Calu3 (cell line): Measurements from ENCODE around the gene CNOT10. TPM values are rescaled to one million over a fixed set of nuclear protein-coding genes. Genes with fewer than 3 reads are reported as not detected.

ENCODE experiments used
- BruUV-seq: library from RNA; stranded (reverse); fragments of 400-500 nt; replicated peaks from 2 replicates; lab custom pipeline; 2021; lab: Mats Ljungman, UMichigan
- CTCF ChIA-PET: fragments of 300-600 bp; sonication (Branson Sonifier 250); formaldehyde crosslinking; loops from one replicate; lab custom pipeline; 2022; ENCODE audit warnings: antibody characterized with exemption; lab: Charles Lee
- DNase-seq: peaks from one replicate; pipeline ENCODE4 v3.0.0; 2022
- H3K27ac Mint-ChIP-seq: one replicate; pipeline ENCODE4 v1.8.0; 2022; ENCODE audit warnings: mixed read lengths; ENCODE audit not compliant: unreplicated experiment
- H3K27me3 Mint-ChIP-seq: one replicate; pipeline ENCODE4 v1.8.0; 2022; ENCODE audit warnings: mixed read lengths; ENCODE audit not compliant: unreplicated experiment
- H3K36me3 Mint-ChIP-seq: one replicate; pipeline ENCODE4 v1.8.0; 2022; ENCODE audit warnings: mild to moderate bottlenecking, moderate library complexity, mixed read lengths; ENCODE audit not compliant: insufficient read depth, unreplicated experiment
- H3K4me1 Mint-ChIP-seq: one replicate; pipeline ENCODE4 v1.8.0; 2022; ENCODE audit warnings: mild to moderate bottlenecking, low read depth, mixed read lengths; ENCODE audit not compliant: unreplicated experiment
- H3K4me3 Mint-ChIP-seq: one replicate; pipeline ENCODE4 v1.8.0; 2022; ENCODE audit warnings: mild to moderate bottlenecking, low read depth, moderate library complexity, mixed read lengths; ENCODE audit not compliant: unreplicated experiment
- H3K9me3 Mint-ChIP-seq: one replicate; pipeline ENCODE4 v1.8.0; 2022; ENCODE audit warnings: low read depth, mixed read lengths; ENCODE audit not compliant: unreplicated experiment
- intact Hi-C: fragments of 100-400 bp; cut with micrococcal nuclease; formaldehyde crosslinking; loops from one replicate; pipeline ENCODE4 v1.10.0; 2022; ENCODE audit not compliant: unreplicated experiment
- total RNA-seq: library from RNA; stranded (reverse); gene quantifications from 2 replicates; pipeline ENCODE4 v1.2.3, GENCODE V29; 2022
- TF ChIP-seq, protein P1 (sequence below): fragments of 200-600 bp; IDR thresholded peaks from one replicate; pipeline ENCODE4 v1.8.0; 2022; ENCODE audit warnings: antibody characterized with exemption; ENCODE audit not compliant: unreplicated experiment

Gene CNOT10
- total RNA-seq, 1 experiment from 2014 or later = 41.4 TPM

DNA sequence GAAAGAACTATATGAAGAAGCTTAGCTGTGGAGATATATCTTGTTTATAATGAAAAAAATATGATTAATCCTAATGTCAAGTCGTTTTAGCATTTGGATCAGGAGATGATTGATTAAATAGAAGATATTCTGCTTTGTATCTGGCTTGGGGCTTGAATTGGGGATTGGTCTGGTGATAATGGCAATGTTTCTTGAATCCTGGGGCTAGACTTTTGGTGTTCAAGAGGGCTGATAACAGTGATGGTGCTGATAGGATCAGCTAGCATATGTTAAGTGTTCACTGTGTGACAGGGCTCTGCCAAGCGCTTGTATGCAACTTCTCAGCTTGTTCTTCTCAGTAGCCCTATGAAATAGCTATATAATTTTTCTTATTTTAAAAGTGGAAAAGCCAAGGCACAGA is 20.2 kb downstream of the CNOT10 start:
- no TSS peak for BruUV-seq
- Mint-ChIP-seq H3K36me3 (peaks cover 6% of the 10 kb centered on the region), H3K27ac (no peak overlapping the region), H3K4me1 (no peaks in the 10 kb centered on the region), H3K9me3 (no peaks in the 10 kb centered on the region), H3K27me3 (no peaks in the 10 kb centered on the region), H3K4me3 (no peak overlapping the region)
- intact Hi-C loops = no loop called here
- TF ChIP-seq, protein P1, sequence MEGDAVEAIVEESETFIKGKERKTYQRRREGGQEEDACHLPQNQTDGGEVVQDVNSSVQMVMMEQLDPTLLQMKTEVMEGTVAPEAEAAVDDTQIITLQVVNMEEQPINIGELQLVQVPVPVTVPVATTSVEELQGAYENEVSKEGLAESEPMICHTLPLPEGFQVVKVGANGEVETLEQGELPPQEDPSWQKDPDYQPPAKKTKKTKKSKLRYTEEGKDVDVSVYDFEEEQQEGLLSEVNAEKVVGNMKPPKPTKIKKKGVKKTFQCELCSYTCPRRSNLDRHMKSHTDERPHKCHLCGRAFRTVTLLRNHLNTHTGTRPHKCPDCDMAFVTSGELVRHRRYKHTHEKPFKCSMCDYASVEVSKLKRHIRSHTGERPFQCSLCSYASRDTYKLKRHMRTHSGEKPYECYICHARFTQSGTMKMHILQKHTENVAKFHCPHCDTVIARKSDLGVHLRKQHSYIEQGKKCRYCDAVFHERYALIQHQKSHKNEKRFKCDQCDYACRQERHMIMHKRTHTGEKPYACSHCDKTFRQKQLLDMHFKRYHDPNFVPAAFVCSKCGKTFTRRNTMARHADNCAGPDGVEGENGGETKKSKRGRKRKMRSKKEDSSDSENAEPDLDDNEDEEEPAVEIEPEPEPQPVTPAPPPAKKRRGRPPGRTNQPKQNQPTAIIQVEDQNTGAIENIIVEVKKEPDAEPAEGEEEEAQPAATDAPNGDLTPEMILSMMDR = no peak
- CTCF ChIA-PET = interaction anchor here (0.6 to 0.7 kb wide), 2 partner anchors 15 to 57 kb away, joined by 5 to 6 read pairs; no protein-coding TSS in a partner anchor
- no peak for DNase-seq

DNA sequence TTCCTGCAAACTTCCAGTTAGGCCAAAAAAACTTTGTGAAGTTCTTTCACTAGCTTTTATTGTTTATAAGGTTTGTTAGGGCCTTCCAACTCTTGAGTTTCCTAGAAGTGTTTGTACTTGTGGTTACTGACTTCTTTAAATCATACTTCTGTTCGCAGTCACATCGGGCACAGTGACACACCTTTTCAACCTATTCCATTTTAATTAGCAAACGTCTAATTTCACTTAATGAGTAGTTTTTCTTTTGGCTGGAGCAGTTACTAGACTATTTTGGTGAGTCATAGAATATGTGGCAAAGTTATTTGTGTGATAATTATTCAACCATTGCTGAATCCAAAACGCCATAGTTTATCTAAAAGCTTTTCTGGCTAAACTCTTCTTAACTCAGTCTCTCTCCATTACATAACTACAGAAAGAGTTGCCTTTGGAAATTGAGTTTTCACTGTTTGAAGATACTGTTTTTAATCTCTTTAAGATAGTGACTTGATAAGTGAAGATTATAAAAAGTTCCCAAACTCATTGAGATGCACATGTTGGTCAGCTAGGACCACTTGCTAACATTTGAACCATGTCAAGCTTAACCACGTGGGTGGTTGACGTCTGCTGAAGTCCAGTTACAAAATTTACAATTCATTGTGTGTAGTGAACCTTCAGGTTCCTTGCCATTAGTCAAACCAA is 21.5 kb downstream of the CNOT10 start:
- BruUV-seq = no TSS peak
- Mint-ChIP-seq H3K36me3 (peaks cover 6% of the 10 kb centered on the region), H3K4me1 (no peaks in the 10 kb centered on the region), H3K27ac (no peak overlapping the region), H3K27me3 (no peaks in the 10 kb centered on the region), H3K9me3 (no peaks in the 10 kb centered on the region), H3K4me3 (no peak overlapping the region)
- TF ChIP-seq, protein P1 = no peak
- intact Hi-C loops = no loop called here
- DNase-seq = no peak
- CTCF ChIA-PET = no interaction called here

DNA sequence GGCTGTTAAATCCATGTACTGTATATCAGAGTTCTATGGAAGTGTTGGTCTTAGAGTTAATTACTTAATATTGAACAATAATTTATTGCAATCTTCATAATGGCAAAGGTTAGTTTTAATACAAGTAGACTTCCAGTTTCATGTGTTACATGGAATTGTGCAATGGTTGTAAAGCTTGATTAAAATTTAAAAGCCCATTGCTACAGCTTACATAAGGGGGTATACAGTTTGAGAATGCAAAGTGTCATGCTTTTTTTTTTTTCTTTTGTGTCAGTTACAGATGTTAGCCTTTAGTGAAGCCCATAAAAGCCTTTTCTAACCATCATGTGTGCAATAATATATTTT is 22.0 kb downstream of the CNOT10 start:
- H3K4me1 Mint-ChIP-seq = no peaks in the 10 kb centered on the region
- no peak for DNase-seq
- CTCF ChIA-PET = no interaction called here
- intact Hi-C loops = no loop called here
- TF ChIP-seq, protein P1 = no peak
- BruUV-seq = no TSS peak
- no peak overlapping the region for H3K4me3 Mint-ChIP-seq
- no peaks in the 10 kb centered on the region for H3K9me3 Mint-ChIP-seq
- H3K27ac Mint-ChIP-seq = no peak overlapping the region
- no peaks in the 10 kb centered on the region for H3K27me3 Mint-ChIP-seq
- H3K36me3 Mint-ChIP-seq = peaks cover 6% of the 10 kb centered on the region

DNA sequence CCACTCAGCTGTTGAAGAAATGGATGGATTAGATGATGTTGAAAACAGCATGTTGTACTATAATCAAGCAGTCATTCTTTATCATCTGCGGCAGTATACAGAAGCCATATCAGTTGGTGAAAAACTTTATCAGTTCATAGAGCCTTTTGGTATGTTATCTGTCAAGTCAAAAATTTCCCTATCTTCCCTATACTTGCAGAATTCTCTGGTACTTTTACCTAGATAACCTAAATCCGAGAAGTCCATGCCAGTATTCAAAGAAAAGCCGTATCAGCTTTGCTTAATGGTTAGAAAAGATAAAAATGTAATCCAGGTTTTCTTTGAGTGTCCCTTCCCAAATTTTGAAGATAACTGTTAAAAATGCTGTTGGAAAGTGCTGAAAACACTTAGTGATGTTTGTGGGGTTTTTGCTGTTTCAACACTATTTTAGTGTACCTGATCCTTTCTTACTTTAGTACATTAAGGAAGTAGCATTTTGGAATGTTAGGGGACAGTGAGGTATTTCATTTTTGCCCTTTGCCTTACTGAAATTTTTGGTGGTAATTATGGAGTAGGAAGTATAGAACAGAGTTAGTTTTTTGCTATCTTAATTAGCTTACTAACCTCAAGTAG is 23.8 kb downstream of the CNOT10 start:
- H3K36me3 Mint-ChIP-seq = peaks cover 6% of the 10 kb centered on the region
- CTCF ChIA-PET = no interaction called here
- H3K27ac Mint-ChIP-seq = no peak overlapping the region
- no peak overlapping the region for H3K4me3 Mint-ChIP-seq
- no peak for DNase-seq
- intact Hi-C loops = no loop called here
- TF ChIP-seq, protein P1 = no peak
- no peaks in the 10 kb centered on the region for H3K4me1 Mint-ChIP-seq
- no peaks in the 10 kb centered on the region for H3K27me3 Mint-ChIP-seq
- BruUV-seq = no TSS peak
- no peaks in the 10 kb centered on the region for H3K9me3 Mint-ChIP-seq
